ENCODE results near the gene ZNF789. TPM values are rescaled to one million over a fixed set of nuclear protein-coding genes. Genes with fewer than 3 reads are reported as not detected.

ZNF789 gene
- total and polyA plus RNA-seq, 9 of the 15 experiments (the other 6 are each of a cell fraction or from before 2014, with no cell fraction given): 6.1 to 57.0 (median 24.8) TPM

DNA sequence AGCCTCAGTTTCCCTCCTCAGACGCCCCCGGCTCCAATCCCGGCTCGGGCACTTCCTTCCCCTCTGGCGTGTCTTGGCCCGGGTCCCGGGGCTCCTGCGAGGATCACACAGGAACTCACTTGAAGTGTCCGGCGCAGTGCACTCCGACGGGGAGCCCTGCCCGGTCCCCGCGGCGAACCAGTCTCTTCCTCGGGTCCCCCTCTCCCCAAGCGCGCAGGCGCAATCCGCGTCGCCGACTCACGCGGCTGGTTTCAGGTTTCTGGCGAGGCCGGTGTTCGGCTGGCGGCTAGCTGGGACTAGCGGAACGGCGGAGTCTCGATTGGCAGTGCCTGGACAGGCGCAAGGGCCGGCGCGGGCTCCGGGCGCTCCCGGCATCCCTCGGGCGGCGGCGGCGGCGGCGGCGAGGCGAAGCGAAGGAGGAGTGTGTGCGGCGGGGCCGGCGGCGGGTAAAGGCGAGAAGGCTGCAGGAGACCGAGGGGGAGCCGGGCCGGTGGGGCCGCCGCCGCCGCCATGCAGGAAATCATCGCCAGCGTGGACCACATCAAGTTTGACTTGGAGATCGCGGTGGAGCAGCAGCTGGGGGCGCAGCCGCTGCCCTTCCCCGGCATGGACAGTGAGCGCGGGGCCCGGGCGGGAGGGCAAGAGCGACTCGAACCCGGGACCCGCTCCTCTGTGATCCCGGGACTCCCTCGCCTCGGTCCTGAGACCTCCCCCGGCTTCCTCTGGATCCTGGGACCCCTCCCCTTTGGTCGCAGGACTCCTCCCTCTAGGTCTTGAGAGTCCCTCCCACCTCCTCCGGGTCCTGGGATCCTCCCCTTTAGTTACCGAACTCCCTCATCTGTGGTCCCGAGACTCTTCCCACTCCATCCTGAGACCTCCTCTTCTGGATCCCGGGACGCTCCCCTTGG lies 33.9 kb upstream of the ZNF789 start, which contains the start of the genes CPSF4 and PTCD1 (continued):
- TF ChIP-seq RB1 (IDR thresholded peaks at IDR 0.05; ENCODE audit: low read depth) (peak; percentile 98), DPF2 (IDR thresholded peaks at IDR 0.05) (no peak), TAL1 (IDR thresholded peaks at IDR 0.05) (no peak), NR2F6 (CRISPR knock-in tag; IDR thresholded peaks at IDR 0.05) (peak; percentile 66; the same call in 1 of the 2 replicates), ZNF507 (tag; conservative IDR thresholded peaks at IDR 0.05) (no peak), ZNF696 (CRISPR knock-in tag; conservative IDR thresholded peaks at IDR 0.05) (no peak), ZSCAN29 (IDR thresholded peaks at IDR 0.05) (0 out of 2 replicates have a peak, but pooled peaks have one; percentile 14), RUNX1 (IDR thresholded peaks at IDR 0.05; ENCODE audit: low read depth) (peak; percentile 70; the same call in 1 of the 2 replicates), ADNP (tag; IDR thresholded peaks at IDR 0.05) (no peak), EP400 (IDR thresholded peaks at IDR 0.05) (peak; percentile 91), PURB (CRISPR knock-in tag; IDR thresholded peaks at IDR 0.05; ENCODE audit: low read depth) (no peak), NONO (IDR thresholded peaks at IDR 0.05; ENCODE audit: low read depth in 2 of 2, low read length in 1 of 2) (peak; percentile 76 to 89; a peak in 3 of 4 replicates), SIX5 (IDR thresholded peaks at IDR 0.05; ENCODE audit: borderline replicate concordance in 1 of 2, insufficient read depth in 1 of 2, low read depth in 1 of 2, low read length in 2 of 2) (peak; percentile 51 to 67), SMAD3 (CRISPR knock-in tag; conservative IDR thresholded peaks at IDR 0.05) (no peak), HCFC1 (IDR thresholded peaks at IDR 0.05; ENCODE audit: low read depth, low read length) (peak; percentile 86), HNRNPH1 (optimal IDR thresholded peaks at IDR 0.05; ENCODE audit: low read depth, low read length) (no peak)
- TF ChIP-seq, protein P1, sequence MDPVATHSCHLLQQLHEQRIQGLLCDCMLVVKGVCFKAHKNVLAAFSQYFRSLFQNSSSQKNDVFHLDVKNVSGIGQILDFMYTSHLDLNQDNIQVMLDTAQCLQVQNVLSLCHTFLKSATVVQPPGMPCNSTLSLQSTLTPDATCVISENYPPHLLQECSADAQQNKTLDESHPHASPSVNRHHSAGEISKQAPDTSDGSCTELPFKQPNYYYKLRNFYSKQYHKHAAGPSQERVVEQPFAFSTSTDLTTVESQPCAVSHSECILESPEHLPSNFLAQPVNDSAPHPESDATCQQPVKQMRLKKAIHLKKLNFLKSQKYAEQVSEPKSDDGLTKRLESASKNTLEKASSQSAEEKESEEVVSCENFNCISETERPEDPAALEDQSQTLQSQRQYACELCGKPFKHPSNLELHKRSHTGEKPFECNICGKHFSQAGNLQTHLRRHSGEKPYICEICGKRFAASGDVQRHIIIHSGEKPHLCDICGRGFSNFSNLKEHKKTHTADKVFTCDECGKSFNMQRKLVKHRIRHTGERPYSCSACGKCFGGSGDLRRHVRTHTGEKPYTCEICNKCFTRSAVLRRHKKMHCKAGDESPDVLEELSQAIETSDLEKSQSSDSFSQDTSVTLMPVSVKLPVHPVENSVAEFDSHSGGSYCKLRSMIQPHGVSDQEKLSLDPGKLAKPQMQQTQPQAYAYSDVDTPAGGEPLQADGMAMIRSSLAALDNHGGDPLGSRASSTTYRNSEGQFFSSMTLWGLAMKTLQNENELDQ (CRISPR knock-in tag; IDR thresholded peaks at IDR 0.05; ENCODE audit: borderline replicate concordance): no peak
- TF ChIP-seq, protein P2, sequence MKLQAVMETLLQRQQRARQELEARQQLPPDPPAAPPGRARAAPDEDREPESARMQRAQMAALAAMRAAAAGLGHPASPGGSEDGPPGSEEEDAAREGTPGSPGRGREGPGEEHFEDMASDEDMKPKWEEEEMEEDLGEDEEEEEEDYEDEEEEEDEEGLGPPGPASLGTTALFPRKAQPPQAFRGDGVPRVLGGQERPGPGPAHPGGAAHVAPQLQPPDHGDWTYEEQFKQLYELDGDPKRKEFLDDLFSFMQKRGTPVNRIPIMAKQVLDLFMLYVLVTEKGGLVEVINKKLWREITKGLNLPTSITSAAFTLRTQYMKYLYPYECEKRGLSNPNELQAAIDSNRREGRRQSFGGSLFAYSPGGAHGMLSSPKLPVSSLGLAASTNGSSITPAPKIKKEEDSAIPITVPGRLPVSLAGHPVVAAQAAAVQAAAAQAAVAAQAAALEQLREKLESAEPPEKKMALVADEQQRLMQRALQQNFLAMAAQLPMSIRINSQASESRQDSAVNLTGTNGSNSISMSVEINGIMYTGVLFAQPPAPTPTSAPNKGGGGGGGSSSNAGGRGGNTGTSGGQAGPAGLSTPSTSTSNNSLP (IDR thresholded peaks at IDR 0.05; ENCODE audit: borderline replicate concordance, low read depth, low read length): 0 out of 2 replicates have a peak, but pooled peaks have one; percentile 18
- TF ChIP-seq, protein P3, sequence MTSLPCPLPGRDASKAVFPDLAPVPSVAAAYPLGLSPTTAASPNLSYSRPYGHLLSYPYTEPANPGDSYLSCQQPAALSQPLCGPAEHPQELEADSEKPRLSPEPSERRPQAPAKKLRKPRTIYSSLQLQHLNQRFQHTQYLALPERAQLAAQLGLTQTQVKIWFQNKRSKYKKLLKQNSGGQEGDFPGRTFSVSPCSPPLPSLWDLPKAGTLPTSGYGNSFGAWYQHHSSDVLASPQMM (CRISPR knock-in tag; IDR thresholded peaks at IDR 0.05): no peak
- TF ChIP-seq, protein P4, sequence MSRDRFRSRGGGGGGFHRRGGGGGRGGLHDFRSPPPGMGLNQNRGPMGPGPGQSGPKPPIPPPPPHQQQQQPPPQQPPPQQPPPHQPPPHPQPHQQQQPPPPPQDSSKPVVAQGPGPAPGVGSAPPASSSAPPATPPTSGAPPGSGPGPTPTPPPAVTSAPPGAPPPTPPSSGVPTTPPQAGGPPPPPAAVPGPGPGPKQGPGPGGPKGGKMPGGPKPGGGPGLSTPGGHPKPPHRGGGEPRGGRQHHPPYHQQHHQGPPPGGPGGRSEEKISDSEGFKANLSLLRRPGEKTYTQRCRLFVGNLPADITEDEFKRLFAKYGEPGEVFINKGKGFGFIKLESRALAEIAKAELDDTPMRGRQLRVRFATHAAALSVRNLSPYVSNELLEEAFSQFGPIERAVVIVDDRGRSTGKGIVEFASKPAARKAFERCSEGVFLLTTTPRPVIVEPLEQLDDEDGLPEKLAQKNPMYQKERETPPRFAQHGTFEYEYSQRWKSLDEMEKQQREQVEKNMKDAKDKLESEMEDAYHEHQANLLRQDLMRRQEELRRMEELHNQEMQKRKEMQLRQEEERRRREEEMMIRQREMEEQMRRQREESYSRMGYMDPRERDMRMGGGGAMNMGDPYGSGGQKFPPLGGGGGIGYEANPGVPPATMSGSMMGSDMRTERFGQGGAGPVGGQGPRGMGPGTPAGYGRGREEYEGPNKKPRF (IDR thresholded peaks at IDR 0.05; ENCODE audit: low read depth, low read length): no peak

All from K562 (cell line).